GM10248 (cell line): Measurements from ENCODE around the gene WFDC2.

ENCODE experiments used
- CTCF ChIA-PET: fragments of 300-600 bp; sonication (Branson Sonifier 250); formaldehyde crosslinking; extraction: SDS; loops from one replicate; lab custom pipeline; 2021; ENCODE audit warnings: antibody characterized with exemption; lab: Yijun Ruan, JAX
- POLR2A ChIA-PET: fragments of 350-650 bp; sonication (Branson Sonifier 250); formaldehyde crosslinking; extraction: SDS; loops from one replicate; lab custom pipeline; 2020; ENCODE audit warnings: antibody characterized with exemption; lab: Yijun Ruan, JAX
- DNase-seq: peaks from one replicate; pipeline ENCODE4 v3.0.0; 2012; ENCODE audit errors: extremely low spot score
- CTCF ChIP-seq: IDR thresholded peaks from 2 replicates; pipeline ENCODE4 v1.5.1; 2012; ENCODE audit warnings: mild to moderate bottlenecking, low read depth; ENCODE audit errors: extremely low read depth, missing control alignments, control extremely low read depth

Gene WFDC2

GRCh38 chr20:45487231-45487635 lies 17.7 kb downstream of the WFDC2 start:
- ChIA-PET CTCF (interaction anchor here (0.9 to 2.4 kb wide), 2 partner anchors 83 to 168 kb away, joined by 3 to 10 read pairs; no protein-coding TSS in a partner anchor), POLR2A (no interaction called here)
- no peak for TF ChIP-seq CTCF
- no peak for DNase-seq

GRCh38 chr20:45489083-45489531 lies 19.6 kb downstream of the WFDC2 start:
- no peak for DNase-seq
- ChIA-PET POLR2A (no interaction called here), CTCF (interaction anchor here (1.6 kb wide), 1 partner anchor 16 kb away, joined by 3 read pairs; no protein-coding TSS in a partner anchor)
- no peak for TF ChIP-seq CTCF

GRCh38 chr20:45495501-45495941 lies 26.0 kb downstream of the WFDC2 start:
- POLR2A ChIA-PET = no interaction called here
- TF ChIP-seq CTCF = no peak
- CTCF ChIA-PET = interaction anchor here (1.1 to 1.7 kb wide), 2 partner anchors 122 to 275 kb away, joined by 3 read pairs; no protein-coding TSS in a partner anchor
- DNase-seq = no peak

GRCh38 chr20:45496166-45496565 lies 26.6 kb downstream of the WFDC2 start:
- no peak for DNase-seq
- ChIA-PET POLR2A (no interaction called here), CTCF (interaction anchor here (0.8 to 1.7 kb wide), 3 partner anchors 46 to 275 kb away, joined by 3 read pairs; no protein-coding TSS in a partner anchor)
- no peak for TF ChIP-seq CTCF

- ChIA-PET POLR2A (interaction anchor here (0.6 kb wide), 1 partner anchor 688 kb away, joined by 5 read pairs; no protein-coding TSS in a partner anchor), CTCF (interaction anchor here (1.2 to 2.2 kb wide), 5 partner anchors 54 to 273 kb away, joined by 3 to 7 read pairs (median 3); partner anchors contain the start of gene WFDC10A)
- no peak for TF ChIP-seq CTCF
- no peak for DNase-seq
These were observed 28.5 kb downstream of the WFDC2 start for GRCh38 chr20:45497971-45498494.

- no peak for DNase-seq
- ChIA-PET CTCF (no interaction called here), POLR2A (no interaction called here)
- TF ChIP-seq CTCF = no peak
These were observed 30.5 kb downstream of the WFDC2 start for GRCh38 chr20:45500022-45500421.
